GM10266 (cell line): ENCODE results near the gene APOB.

ENCODE experiments used
- DNase-seq: peaks from one replicate; pipeline ENCODE4 v3.0.0; 2012; ENCODE audit errors: extremely low spot score
- TF ChIP-seq, protein P1 (sequence below): IDR thresholded peaks from 2 replicates; pipeline ENCODE4 v1.5.1; 2012; ENCODE audit warnings: mild to moderate bottlenecking, low read depth; ENCODE audit not compliant: control insufficient read depth, insufficient read depth; ENCODE audit errors: missing control alignments

The APOB gene

GRCh38 chr2:20999906-21000645 lies 43.8 kb downstream of the APOB start:
- no peak for DNase-seq
- TF ChIP-seq, protein P1, sequence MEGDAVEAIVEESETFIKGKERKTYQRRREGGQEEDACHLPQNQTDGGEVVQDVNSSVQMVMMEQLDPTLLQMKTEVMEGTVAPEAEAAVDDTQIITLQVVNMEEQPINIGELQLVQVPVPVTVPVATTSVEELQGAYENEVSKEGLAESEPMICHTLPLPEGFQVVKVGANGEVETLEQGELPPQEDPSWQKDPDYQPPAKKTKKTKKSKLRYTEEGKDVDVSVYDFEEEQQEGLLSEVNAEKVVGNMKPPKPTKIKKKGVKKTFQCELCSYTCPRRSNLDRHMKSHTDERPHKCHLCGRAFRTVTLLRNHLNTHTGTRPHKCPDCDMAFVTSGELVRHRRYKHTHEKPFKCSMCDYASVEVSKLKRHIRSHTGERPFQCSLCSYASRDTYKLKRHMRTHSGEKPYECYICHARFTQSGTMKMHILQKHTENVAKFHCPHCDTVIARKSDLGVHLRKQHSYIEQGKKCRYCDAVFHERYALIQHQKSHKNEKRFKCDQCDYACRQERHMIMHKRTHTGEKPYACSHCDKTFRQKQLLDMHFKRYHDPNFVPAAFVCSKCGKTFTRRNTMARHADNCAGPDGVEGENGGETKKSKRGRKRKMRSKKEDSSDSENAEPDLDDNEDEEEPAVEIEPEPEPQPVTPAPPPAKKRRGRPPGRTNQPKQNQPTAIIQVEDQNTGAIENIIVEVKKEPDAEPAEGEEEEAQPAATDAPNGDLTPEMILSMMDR: no peak

DNA sequence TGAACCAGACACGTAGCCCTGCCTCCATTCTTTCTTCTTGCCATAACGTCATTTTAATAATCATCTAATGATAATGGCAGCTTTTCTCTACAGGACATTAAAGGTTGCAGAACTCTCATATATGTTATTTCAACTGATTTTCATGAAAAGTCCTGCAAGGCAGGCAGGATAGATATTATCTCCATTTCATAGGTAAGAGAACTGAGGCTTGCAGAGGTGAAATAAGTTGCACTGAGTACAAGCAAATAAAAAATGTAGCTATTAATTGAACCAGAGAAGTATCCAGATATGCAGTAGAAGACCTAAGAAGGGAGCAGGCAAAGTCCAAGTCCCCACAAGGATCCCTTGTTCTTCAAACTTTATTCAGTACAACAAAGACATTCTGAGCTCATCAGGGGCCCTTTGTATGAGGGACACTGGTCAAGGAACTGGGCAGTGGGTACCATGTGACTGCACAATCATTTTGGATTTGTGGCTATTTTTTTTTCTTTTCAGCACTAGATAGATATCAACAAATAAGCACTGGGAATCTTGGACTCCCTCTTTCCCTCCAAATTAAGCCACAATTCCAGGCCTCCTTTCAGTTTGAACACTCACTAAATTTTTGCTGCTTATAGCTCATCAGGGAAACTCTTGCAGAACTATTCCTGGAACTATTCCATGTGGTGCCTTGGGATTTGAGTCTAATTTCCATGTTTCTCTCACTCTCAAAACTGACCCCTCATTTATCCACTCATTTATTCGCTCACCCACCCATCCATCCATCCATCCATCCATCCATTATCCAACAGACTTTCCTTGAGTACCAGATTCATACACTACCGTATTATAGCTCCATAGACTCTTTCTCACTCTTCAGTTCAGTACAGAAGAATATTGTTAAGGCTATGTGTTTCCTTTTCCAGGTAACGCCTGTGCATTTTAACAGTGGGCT lies 44.6 kb downstream of the APOB start:
- TF ChIP-seq, protein P1: no peak
- DNase-seq: no peak

DNA sequence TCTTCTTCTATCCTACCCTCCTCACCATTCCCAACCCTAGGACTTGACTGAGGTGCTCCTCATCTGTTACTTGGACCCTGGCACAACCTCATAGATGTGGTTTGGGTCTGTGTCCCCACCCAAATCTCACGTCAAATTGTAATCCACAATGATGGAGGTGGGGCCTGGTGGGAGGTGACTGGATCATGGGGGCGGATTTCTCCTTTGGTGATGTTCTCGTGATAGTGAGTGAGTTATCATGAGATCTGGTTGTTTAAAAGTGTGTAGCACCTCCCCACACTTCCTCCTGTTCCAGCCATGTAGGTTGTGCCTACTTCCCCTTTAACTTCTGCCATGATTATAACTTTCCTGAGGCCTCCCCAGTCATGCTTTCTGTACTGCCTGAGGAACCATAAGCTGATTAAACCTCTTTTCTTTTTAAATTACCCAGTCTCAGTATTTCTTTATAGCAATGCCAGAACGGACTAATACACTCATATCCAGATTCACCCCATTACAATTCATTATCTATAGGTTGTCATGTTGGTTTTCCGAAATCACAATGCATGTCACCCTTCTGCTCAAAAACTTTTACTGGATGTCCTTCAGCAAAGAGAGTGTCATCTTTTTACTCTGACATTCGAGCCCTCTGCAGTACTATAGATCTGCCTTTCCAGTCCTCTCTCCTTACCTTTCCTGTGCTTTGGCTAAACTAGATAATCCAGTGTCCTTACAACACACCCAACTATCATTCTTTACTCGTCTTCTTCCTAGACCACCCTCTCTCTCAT lies 45.7 kb downstream of the APOB start:
- TF ChIP-seq, protein P1: no peak
- DNase-seq: no peak

DNA sequence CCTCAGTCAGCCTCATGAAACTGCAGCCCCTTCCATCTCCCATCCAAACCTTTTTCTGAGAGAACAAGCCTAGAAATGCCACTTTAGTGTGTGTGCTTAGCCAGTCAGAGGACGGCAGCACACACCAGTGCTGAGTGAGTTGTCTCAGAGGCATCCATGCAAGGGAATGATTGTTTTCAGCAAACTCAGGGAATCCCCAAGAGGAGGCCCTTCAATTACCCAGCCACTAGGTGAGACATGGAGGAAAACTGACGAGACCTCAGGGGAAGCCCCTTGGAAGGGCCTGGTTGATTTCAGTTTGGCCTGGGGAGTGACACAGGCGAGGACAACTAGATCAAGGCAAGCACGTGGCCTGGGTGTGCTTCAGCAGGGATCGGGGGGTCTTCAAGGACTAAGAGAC lies 49.7 kb downstream of the APOB start:
- DNase-seq: no peak
- TF ChIP-seq, protein P1: no peak

DNA sequence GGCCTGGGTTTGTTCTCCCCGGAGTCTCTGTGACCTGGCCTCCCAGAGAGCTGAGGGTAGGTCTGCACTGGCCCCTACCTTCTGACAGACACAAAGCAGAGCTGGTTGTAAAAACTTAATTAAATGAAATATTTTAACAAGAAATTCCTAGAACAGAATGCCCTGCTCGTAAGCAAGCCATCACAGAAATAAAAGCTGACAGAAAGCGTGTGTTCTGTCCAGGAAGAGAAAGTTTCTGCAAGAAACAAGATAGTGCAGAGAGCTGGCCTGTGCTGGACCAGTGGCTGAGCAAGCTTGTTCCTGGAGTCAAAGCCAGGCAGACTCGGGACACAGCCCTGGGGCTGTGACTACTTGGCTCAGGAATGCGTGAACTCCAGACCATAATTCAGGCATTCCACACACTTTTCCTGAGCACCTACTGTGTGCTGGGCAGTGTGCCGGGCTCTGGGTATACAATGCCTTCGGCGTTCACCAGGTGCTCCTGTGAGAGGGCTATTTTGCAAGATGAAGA lies 51.6 kb downstream of the APOB start:
- TF ChIP-seq, protein P1: no peak
- DNase-seq: no peak

- TF ChIP-seq, protein P1: no peak
- DNase-seq: no peak
Measured at GRCh38 chr2:20990442-20991430, 53.1 kb downstream of the APOB start.
